Left lung (tissue), 10 donors: ENCODE results near the gene ZNF221. TPM values are rescaled to one million over a fixed set of nuclear protein-coding genes. Genes with fewer than 3 reads are reported as not detected.

Experiments used
- ATAC-seq: fragments of 200-7000 bp; cut with Tn5 transposase; one replicate; pipeline ENCODE4 v1.9.1; 2020; ENCODE audit warnings: moderate library complexity
- DNase-seq, 4 donors: peaks; one replicate each; pipeline ENCODE4 v3.0.0-alpha.2; 2013 to 2020
- H3K27ac ChIP-seq, 2 donors: fragments of 200-600 bp; sonication (generic) in 1 of 2; one replicate each; pipeline versions ENCODE4 v1.5.0 to v1.8.0; 2020 to 2021
- H3K27me3 ChIP-seq, 2 donors: fragments of 200-600 bp; sonication (generic) in 1 of 2; one replicate each; pipeline versions ENCODE4 v1.5.0 to v1.8.0; 2020 to 2021
- H3K36me3 ChIP-seq, 2 donors: fragments of 200-600 bp; sonication (generic) in 1 of 2; one replicate each; pipeline versions ENCODE4 v1.5.0 to v1.8.0; 2020 to 2021
- H3K4me1 ChIP-seq, 2 donors: fragments of 200-600 bp; one replicate each; pipeline ENCODE4 v1.8.0; 2021
- H3K4me3 ChIP-seq, 2 donors: fragments of 200-600 bp; sonication (generic) in 1 of 2; one replicate each; pipeline versions ENCODE4 v1.5.0 to v1.8.0; 2020 to 2021; ENCODE audit warnings: mild to moderate bottlenecking in 1 of 2
- H3K9me3 ChIP-seq, 2 donors: fragments of 200-600 bp; sonication (generic) in 1 of 2; one replicate each; pipeline versions ENCODE4 v1.5.0 to v1.8.0; 2020 to 2021
- intact Hi-C, 2 donors: fragments of 100-400 bp; cut with DNase I; formaldehyde crosslinking; loops; one replicate each; pipeline versions ENCODE4 v1.11.2 to v1.14.2; 2022
- polyA plus RNA-seq, 6 donors: library from polyadenylated mRNA; unstranded; fragments of 120-200 nt; gene quantifications; one replicate each; pipeline ENCODE4 v1.2.1, GENCODE V29; 2013; ENCODE audit not compliant: insufficient read length in 6 of 6
- total RNA-seq, 2 donors: library from RNA; stranded (reverse); fragmentation: NEBNext Ultra II Directional; extraction: Animal tissue kit (Norgen Biotek cat#: 25700); gene quantifications; one replicate each; pipeline ENCODE4 v1.2.1, GENCODE V29; 2021
- TF ChIP-seq, protein P1 (sequence below), 2 donors: fragments of 200-600 bp; sonication (generic) in 1 of 2; IDR thresholded peaks; one replicate each; pipeline versions ENCODE4 v1.5.0 to v1.8.0; 2021; ENCODE audit warnings: antibody characterized with exemption in 2 of 2
- donor health status: DM: no; HTN: yes; CAD: no.
- donor health status: DM: no; HTN: no; CAD: no.

ZNF221 gene
- total and polyA plus RNA-seq, 8 donors, result 4.3 to 11.9 (median 9.3) TPM

DNA sequence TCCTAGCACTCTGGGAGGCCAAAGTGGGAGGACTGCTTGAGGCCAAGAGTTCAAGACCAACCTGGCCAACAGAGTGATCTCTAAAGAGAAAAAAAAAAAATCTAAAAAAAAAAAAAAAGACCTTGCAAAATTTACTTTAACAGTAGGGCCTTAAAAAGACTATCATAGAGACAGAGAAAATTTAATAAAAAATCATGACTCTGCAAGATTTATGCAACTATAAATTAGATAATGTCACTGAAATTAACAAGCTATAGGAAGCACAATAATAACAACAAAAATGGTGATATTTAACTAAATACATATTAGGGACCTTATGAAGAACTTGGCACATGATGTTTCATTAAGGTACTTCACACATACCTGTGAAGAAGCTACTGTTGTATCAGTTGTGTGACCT lies 27.2 kb upstream of the ZNF221 start:
- H3K9me3 ChIP-seq, result peaks cover 0 to 88% of the 10 kb centered on the region in 2 donors
- DNase-seq (no peak), ATAC-seq (no peak)
- intact Hi-C loops, result no loop called here
- H3K4me3 ChIP-seq, result no peak overlapping the region
- H3K4me1 ChIP-seq, result no peaks in the 10 kb centered on the region
- H3K36me3 ChIP-seq, result peaks cover 1 to 100% of the 10 kb centered on the region in 2 donors
- TF ChIP-seq, protein P1, sequence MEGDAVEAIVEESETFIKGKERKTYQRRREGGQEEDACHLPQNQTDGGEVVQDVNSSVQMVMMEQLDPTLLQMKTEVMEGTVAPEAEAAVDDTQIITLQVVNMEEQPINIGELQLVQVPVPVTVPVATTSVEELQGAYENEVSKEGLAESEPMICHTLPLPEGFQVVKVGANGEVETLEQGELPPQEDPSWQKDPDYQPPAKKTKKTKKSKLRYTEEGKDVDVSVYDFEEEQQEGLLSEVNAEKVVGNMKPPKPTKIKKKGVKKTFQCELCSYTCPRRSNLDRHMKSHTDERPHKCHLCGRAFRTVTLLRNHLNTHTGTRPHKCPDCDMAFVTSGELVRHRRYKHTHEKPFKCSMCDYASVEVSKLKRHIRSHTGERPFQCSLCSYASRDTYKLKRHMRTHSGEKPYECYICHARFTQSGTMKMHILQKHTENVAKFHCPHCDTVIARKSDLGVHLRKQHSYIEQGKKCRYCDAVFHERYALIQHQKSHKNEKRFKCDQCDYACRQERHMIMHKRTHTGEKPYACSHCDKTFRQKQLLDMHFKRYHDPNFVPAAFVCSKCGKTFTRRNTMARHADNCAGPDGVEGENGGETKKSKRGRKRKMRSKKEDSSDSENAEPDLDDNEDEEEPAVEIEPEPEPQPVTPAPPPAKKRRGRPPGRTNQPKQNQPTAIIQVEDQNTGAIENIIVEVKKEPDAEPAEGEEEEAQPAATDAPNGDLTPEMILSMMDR (IDR thresholded peaks at IDR 0.05), result no peak
- no peaks in the 10 kb centered on the region for H3K27me3 ChIP-seq
- no peak overlapping the region for H3K27ac ChIP-seq

DNA sequence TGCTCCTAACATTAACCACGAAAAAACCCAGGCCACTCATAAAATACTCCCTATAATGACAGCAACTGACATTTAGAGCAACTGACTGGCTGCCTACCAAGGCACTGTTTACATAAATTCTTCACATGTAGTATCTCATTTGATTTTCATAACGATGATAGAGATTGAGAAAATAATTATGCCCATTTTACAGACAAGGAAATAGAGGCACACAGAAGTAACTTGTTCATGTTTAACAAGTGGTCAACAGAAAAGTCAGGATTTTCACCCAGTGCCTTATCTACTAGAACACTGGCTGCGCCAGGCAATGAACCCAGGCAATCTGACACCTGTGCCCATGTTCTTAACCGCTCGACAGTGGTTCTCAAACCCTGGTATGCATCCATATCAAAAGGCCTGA lies 22.2 kb upstream of the ZNF221 start:
- intact Hi-C loops, result no loop called here
- Histone ChIP-seq H3K36me3 (peaks cover 0 to 93% of the 10 kb centered on the region in 2 donors), H3K4me1 (peaks cover 0 to 4% of the 10 kb centered on the region in 2 donors), H3K27ac (no peak overlapping the region), H3K9me3 (peaks cover 0 to 42% of the 10 kb centered on the region in 2 donors), H3K4me3 (no peak overlapping the region), H3K27me3 (no peaks in the 10 kb centered on the region)
- ATAC-seq (no peak), DNase-seq (no peak)
- TF ChIP-seq, protein P1 (IDR thresholded peaks at IDR 0.05), result no peak

DNA sequence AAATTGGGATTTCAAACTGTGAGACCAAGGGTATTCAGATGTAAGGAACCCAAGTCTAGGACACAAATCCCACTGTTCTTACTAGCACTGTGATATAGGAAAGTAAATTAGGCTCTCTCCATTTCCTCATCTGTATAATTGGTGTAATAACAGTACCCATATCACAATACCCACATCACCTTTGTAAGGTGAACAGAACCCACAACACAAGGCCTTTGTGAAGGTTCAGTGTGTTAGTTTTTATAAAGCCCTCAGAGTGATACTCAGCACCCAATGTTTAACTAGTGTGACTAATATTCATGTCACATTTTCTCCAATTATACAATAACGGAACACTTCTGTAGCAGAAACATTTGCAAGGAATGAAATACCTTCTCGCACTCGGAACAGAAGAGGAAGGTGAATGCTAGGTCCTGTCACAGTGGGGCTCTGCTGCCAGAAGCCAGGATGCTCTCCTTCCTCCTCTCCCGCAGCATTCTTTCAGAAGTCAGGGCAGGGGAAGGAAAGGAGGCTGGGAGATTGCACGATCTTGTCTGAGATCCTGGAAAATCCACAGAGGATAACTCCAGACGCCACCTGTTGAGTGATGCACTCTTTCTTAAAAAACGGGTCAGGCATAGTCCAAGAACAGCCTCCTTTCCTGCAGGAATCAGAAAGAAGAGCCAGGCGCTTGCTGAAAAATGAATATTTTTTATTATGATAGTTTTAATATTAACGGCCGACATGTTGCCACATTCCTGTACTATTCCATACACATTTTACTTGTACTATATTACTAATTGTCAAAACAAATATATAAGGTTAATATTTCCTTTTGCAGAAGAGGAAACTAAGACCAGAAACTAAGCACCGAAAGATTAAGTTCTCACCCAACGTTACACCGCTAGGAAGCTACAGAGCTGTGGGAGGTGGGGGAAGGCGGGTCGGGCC lies 16.7 kb upstream of the ZNF221 start:
- Histone ChIP-seq H3K4me1 (peaks cover 8 to 19% of the 10 kb centered on the region in 2 donors), H3K9me3 (peaks cover 0 to 6% of the 10 kb centered on the region in 2 donors), H3K27me3 (no peaks in the 10 kb centered on the region), H3K4me3 (peak overlapping the region; percentile 48 to 77), H3K27ac (peak overlapping the region; percentile 71 to 84), H3K36me3 (peaks cover 0 to 38% of the 10 kb centered on the region in 2 donors)
- peak; percentile 9 for ATAC-seq
- DNase-seq, result no peak
- TF ChIP-seq, protein P1 (IDR thresholded peaks at IDR 0.05), result no peak
- intact Hi-C loops, result no loop called here

DNA sequence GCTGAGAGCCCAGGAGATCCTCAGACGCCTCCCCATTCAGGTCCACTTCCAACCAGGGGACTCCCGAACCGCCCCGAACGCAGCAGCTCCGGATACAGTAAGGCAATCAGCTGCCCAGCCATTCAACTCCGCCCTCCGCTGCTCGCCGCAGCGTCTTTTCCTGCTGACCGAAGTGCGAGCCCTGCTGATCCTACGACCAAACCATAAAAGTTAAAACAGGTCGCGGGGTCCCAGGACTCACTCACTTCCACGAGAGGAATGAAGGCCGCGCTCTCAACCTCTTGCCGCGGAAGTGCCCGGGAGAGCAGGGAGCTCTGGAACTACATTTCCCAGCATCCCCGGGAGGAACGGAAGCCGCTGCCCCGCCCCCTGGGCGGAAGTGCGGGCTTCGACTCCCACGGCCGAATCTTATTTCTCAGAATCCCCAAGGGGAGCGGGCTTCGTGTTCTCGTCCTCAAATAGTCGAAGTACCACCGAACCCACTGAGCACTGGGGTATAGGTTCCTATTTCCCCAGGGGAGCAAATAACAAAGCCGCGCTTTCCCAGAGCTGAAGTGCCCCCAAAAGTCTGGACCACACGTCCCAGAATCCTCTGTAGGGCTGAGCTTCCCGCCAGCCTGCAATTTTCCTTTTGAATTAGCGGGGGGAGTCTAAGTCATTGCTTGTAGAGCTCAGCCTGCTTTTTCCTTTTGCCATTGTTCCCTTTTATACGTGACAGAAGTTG lies 15.9 kb upstream of the ZNF221 start, which contains the start of gene ZNF45:
ZNF45 (minus strand) TSS at position 298 of the 724 bp plus-strand sequence. CDS start 13,097 bp downstream, outside the sequence.
- H3K4me1 ChIP-seq, result peaks cover 8 to 19% of the 10 kb centered on the region in 2 donors
- peaks cover 0 to 30% of the 10 kb centered on the region in 2 donors for H3K36me3 ChIP-seq
- H3K4me3 ChIP-seq, result peak within 1 kb of the TSS; percentile 48 to 77
- no peaks in the 10 kb centered on the region for H3K27me3 ChIP-seq
- H3K27ac ChIP-seq, result peak within 1 kb of the TSS; percentile 71 to 84
- peak; percentile 92 to 95 (median 92) for DNase-seq
- intact Hi-C loops, result no loop called here
- H3K9me3 ChIP-seq, result peaks cover 0 to 14% of the 10 kb centered on the region in 2 donors
- ATAC-seq, result peak; percentile 100
- TF ChIP-seq, protein P1 (IDR thresholded peaks at IDR 0.05), result no peak
